Natural killer cell (primary cell): ENCODE results near the gene NR3C2. TPM values are rescaled to one million over a fixed set of nuclear protein-coding genes. Genes with fewer than 3 reads are reported as not detected.

ENCODE experiments used
- ATAC-seq, 3 donors: fragments of 150-1000 bp in 2 of 3; fragments of 200-7000 bp in 1 of 3; cut with Tn5 transposase; 1 replicate in 1 of 3; 2 replicates in 2 of 3; pipeline ENCODE4 v1.10.0; 2021; ENCODE audit warnings: mild to moderate bottlenecking in 2 of 3, moderate library complexity in 2 of 3
- DNase-seq, 2 donors: peaks; one replicate each; pipeline versions ENCODE4 v3.0.0 to v3.0.0-alpha.2; 2013 to 2021; ENCODE audit warnings: mixed read lengths in 1 of 2
- H3K27ac ChIP-seq: one replicate; pipeline ENCODE4 v1.5.1; 2013; ENCODE audit warnings: mild to moderate bottlenecking, low read length
- H3K27me3 ChIP-seq: one replicate; pipeline ENCODE4 v1.6.1; 2013; ENCODE audit warnings: low read length; ENCODE audit not compliant: control insufficient read depth, insufficient read depth
- H3K36me3 ChIP-seq: one replicate; pipeline ENCODE4 v1.6.1; 2013; ENCODE audit warnings: low read length; ENCODE audit not compliant: control insufficient read depth, insufficient read depth
- H3K4me1 ChIP-seq: one replicate; pipeline ENCODE4 v1.6.1; 2013; ENCODE audit warnings: low read length; ENCODE audit not compliant: control insufficient read depth, insufficient read depth
- H3K4me3 ChIP-seq: one replicate; pipeline ENCODE4 v1.5.1; 2013; ENCODE audit warnings: low read length
- H3K9me3 ChIP-seq: one replicate; pipeline ENCODE4 v1.6.1; 2013; ENCODE audit warnings: low read length; ENCODE audit not compliant: control insufficient read depth, insufficient read depth
- H3K27ac Mint-ChIP-seq, 2 donors: one replicate each; pipeline ENCODE4 v1.8.0; 2022; ENCODE audit warnings: mild to moderate bottlenecking in 2 of 2, mixed read lengths in 2 of 2, moderate library complexity in 1 of 2
- H3K27me3 Mint-ChIP-seq, 2 donors: one replicate each; pipeline ENCODE4 v1.8.0; 2022; ENCODE audit warnings: low read depth in 2 of 2, mixed read lengths in 2 of 2
- H3K36me3 Mint-ChIP-seq: one replicate; pipeline ENCODE4 v1.8.0; 2022; ENCODE audit warnings: mixed read lengths
- H3K4me1 Mint-ChIP-seq, 2 donors: one replicate each; pipeline ENCODE4 v1.8.0; 2022; ENCODE audit warnings: mixed read lengths in 2 of 2
- H3K4me3 Mint-ChIP-seq: one replicate; pipeline ENCODE4 v1.8.0; 2022; ENCODE audit warnings: mild to moderate bottlenecking, moderate library complexity, mixed read lengths
- H3K9me3 Mint-ChIP-seq, 2 donors: one replicate each; pipeline ENCODE4 v1.8.0; 2022; ENCODE audit warnings: mixed read lengths in 2 of 2
- WGBS: methylation state at CpG from one replicate; pipeline ENCODE4 v1.1.7; 2013; ENCODE audit warnings: missing lambda C conversion rate; ENCODE audit not compliant: insufficient coverage; 5-methylcytosine and 5-hydroxymethylcytosine counted together
- intact Hi-C: fragments of 100-400 bp; cut with micrococcal nuclease; formaldehyde crosslinking; loops from one replicate; pipeline ENCODE4 v1.14.2; 2022
- total RNA-seq, 4 donors: library from RNA; stranded (reverse); fragments of 120-200 nt in 1 of 4; gene quantifications; one replicate each; pipeline versions ENCODE4 v1.2.3 to v1.2.4, GENCODE V29; 2013 to 2022
- TF ChIP-seq, protein P1 (sequence below): fragments of 200-600 bp; IDR thresholded peaks from one replicate; pipeline ENCODE4 v1.8.0; 2022; ENCODE audit warnings: antibody characterized with exemption

NR3C2 gene
- total RNA-seq, 3 donors from 2014 or later (not counting 1 experiment from before 2014, with no cell fraction given) = 4.2 to 8.6 (median 6.3) TPM

DNA sequence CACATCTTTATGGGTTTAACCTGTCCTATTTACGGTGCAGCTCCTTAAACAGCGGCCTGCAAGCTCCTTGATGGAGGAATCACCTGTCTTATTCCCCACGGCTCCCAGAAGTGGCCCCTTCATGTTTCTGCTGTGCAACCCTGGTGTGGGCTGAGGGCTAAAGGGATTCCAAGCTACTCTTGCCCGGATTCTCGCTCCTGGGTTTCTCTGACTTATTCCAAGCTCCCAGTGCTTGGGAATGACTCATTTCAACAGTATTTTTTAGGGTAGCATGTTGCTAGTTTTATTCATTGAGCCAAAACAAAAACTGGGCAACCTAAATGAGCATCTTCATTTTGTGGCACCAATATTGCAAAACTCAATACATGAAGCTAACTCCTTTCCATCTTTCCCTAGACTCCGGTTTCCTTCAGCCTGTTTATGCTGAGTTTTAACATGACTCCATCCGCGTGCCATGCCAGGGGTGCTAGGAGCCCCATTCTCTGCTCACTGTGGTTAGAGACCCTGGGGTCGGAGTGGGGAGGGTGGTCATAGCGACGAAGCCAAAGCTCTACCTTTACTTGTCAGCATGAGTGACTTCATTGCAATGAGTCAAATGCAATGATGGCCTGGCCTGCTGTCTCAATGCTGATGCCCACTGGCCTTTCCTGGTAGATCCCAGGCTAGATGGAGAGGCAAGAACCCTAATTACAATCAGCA is 349.7 kb downstream of the NR3C2 start:
- no peaks in the 10 kb centered on the region for H3K27me3 Mint-ChIP-seq
- no peak for ATAC-seq

DNA sequence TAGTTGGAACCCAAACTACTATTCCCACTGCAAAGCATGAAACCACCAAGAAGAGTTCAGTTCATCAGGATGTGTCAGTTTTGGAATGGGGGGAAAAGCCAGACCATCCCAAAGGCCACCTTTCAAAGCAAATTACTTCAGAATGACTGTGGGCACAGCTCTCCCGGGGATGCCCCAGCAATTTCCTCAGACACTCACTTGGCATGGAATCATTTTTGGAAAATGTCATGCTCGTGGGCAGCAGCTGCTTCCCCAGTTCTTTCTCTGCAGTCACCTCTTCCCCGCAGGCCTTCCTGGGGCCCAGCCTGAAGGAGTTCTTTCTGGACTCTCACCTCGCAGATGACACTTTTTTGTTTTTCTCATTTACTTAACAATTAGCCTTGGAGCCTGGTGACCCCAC is 350.3 kb downstream of the NR3C2 start:
- H3K9me3 Mint-ChIP-seq = no peaks in the 10 kb centered on the region
- TF ChIP-seq, protein P1, sequence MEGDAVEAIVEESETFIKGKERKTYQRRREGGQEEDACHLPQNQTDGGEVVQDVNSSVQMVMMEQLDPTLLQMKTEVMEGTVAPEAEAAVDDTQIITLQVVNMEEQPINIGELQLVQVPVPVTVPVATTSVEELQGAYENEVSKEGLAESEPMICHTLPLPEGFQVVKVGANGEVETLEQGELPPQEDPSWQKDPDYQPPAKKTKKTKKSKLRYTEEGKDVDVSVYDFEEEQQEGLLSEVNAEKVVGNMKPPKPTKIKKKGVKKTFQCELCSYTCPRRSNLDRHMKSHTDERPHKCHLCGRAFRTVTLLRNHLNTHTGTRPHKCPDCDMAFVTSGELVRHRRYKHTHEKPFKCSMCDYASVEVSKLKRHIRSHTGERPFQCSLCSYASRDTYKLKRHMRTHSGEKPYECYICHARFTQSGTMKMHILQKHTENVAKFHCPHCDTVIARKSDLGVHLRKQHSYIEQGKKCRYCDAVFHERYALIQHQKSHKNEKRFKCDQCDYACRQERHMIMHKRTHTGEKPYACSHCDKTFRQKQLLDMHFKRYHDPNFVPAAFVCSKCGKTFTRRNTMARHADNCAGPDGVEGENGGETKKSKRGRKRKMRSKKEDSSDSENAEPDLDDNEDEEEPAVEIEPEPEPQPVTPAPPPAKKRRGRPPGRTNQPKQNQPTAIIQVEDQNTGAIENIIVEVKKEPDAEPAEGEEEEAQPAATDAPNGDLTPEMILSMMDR = no peak
- Histone ChIP-seq H3K4me3 (no peak overlapping the region), H3K27ac (no peak overlapping the region), H3K9me3 (no peaks in the 10 kb centered on the region), H3K36me3 (no peaks in the 10 kb centered on the region), H3K27me3 (no peaks in the 10 kb centered on the region), H3K4me1 (no peaks in the 10 kb centered on the region)
- no peak for ATAC-seq
- no peak overlapping the region for H3K27ac Mint-ChIP-seq
- 89% methylated on average over 4 of the region's 4 CpGs for WGBS
- no peak for DNase-seq
- intact Hi-C loops = no loop called here
- H3K4me1 Mint-ChIP-seq = no peaks in the 10 kb centered on the region
- H3K27me3 Mint-ChIP-seq = no peaks in the 10 kb centered on the region
- H3K4me3 Mint-ChIP-seq = no peak overlapping the region
- no peaks in the 10 kb centered on the region for H3K36me3 Mint-ChIP-seq

More for the DNA sequence above, 349.7 kb downstream of the NR3C2 start:
- H3K27ac ChIP-seq = no peak overlapping the region
- no peaks in the 10 kb centered on the region for H3K27me3 ChIP-seq
- H3K9me3 ChIP-seq = no peaks in the 10 kb centered on the region
- H3K36me3 ChIP-seq = no peaks in the 10 kb centered on the region
- Mint-ChIP-seq H3K36me3 (no peaks in the 10 kb centered on the region), H3K27ac (no peak overlapping the region), H3K9me3 (no peaks in the 10 kb centered on the region), H3K4me1 (no peaks in the 10 kb centered on the region), H3K4me3 (no peak overlapping the region)
- intact Hi-C loops = no loop called here
- TF ChIP-seq, protein P1 = no peak
- no peak for DNase-seq
- no peaks in the 10 kb centered on the region for H3K4me1 ChIP-seq
- 96% methylated on average over 11 of the region's 11 CpGs for WGBS
- H3K4me3 ChIP-seq = no peak overlapping the region

DNA sequence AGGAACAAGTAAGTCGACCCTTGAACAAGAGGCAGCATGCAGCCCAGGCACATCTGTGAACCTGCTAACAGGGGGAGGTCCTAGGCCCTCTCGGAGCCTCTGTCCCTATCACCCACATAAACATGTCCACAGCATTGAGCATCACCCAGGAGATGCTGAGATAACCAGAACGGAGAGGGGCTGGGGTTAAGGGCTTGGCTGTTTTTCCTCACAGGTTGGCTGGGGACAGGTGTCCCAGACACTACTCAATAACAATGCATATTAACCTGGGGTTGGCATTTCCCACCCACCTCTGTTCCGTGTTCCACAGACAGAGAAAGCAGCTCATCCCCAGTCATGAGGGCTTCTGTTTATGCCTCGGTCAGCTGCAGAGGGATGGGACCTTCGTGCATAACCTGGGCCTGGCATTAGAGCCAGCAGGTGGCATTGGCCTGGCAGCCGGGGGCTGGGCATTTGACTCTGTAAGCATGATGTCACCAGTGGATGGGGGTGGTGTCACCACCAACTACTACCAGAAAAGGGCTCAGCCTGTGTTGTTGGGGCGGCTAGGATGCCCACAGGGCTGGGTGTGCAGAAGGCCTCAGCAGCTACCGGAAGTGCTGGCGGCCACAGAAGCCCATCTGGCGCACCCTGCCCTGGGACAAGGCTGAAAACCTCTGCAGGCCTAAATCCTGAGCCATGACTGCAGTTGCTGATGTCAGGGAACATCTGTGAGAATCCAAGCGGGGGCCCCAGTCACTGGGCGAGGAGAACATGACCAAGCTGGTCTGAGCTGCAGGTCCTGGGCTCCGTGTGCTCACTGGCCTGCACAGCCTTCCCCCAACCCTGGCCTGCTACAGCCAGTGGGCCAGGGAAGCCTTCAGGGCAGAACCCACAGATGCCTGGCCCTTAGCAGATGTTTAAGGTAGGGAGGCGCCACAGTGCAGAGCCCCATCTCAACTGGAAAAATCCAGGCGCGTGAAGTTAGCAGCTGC is 351.4 kb downstream of the NR3C2 start:
- 94% methylated on average over 17 of the region's 17 CpGs for WGBS
- ATAC-seq (peak in 1 of 3 donors; percentile 40), DNase-seq (no peak)
- Mint-ChIP-seq H3K4me1 (no peaks in the 10 kb centered on the region), H3K4me3 (no peak overlapping the region), H3K36me3 (no peaks in the 10 kb centered on the region), H3K27ac (no peak overlapping the region), H3K9me3 (no peaks in the 10 kb centered on the region), H3K27me3 (no peaks in the 10 kb centered on the region)
- Histone ChIP-seq H3K4me3 (no peak overlapping the region), H3K4me1 (no peaks in the 10 kb centered on the region), H3K27me3 (no peaks in the 10 kb centered on the region), H3K9me3 (no peaks in the 10 kb centered on the region), H3K36me3 (no peaks in the 10 kb centered on the region), H3K27ac (no peak overlapping the region)
- intact Hi-C loops = no loop called here
- TF ChIP-seq, protein P1 = no peak
